HepG2 (cell line): ENCODE measurements around the gene DYDC2. TPM values are rescaled to one million over a fixed set of nuclear protein-coding genes. Genes with fewer than 3 reads are reported as not detected.
A peak's percentile ranks its signal among the peaks of the same experiment; 100 is the strongest.

Experiments used
- BCL3 ChIP-seq: sonication (generic); formaldehyde crosslinking; IDR thresholded peaks from 2 replicates; pipeline ENCODE4 v1.5.1; 2020; ENCODE audit warnings: mild to moderate bottlenecking, missing genetic modification reagents, moderate library complexity
- BRD4 ChIP-seq: sonication (generic); formaldehyde crosslinking; IDR thresholded peaks from 2 replicates; pipeline ENCODE4 v1.4.0; 2020; ENCODE audit warnings: missing genetic modification reagents
- CEBPG ChIP-seq: IDR thresholded peaks from 2 replicates; pipeline ENCODE4 v1.6.1; 2016
- HIC2 ChIP-seq: sonication (generic); formaldehyde crosslinking; IDR thresholded peaks from 2 replicates; pipeline ENCODE4 v1.9.0; 2022; ENCODE audit warnings: low read depth, missing genetic modification reagents
- KDM3A ChIP-seq: IDR thresholded peaks from 2 replicates; pipeline ENCODE4 v1.6.1; 2018; ENCODE audit warnings: low read depth, missing compliant biosample characterization
- KDM4B ChIP-seq: sonication (generic); formaldehyde crosslinking; IDR thresholded peaks from 2 replicates; pipeline ENCODE4 v1.4.0; 2020; ENCODE audit warnings: missing genetic modification reagents
- PLSCR1 ChIP-seq: sonication (generic); formaldehyde crosslinking; IDR thresholded peaks from 2 replicates; pipeline ENCODE4 v1.5.0; 2020; ENCODE audit warnings: missing genetic modification reagents, mild to moderate bottlenecking, borderline replicate concordance
- POLR2AphosphoS2 ChIP-seq: IDR thresholded peaks from 2 replicates; pipeline ENCODE4 v1.6.1; 2011; ENCODE audit warnings: low read depth, low read length, improper control_type of control experiment
- PRPF4 ChIP-seq: fragments of 200-400 bp; formaldehyde crosslinking; IDR thresholded peaks from 2 replicates; pipeline ENCODE4 v1.6.1; 2016; ENCODE audit warnings: low read length, low read depth; ENCODE audit not compliant: poor library complexity, severe bottlenecking
- TRAFD1 ChIP-seq: sonication (generic); formaldehyde crosslinking; IDR thresholded peaks from 2 replicates; pipeline ENCODE4 v1.5.1; 2020; ENCODE audit warnings: missing genetic modification reagents, mild to moderate bottlenecking, borderline replicate concordance
- ZHX2 ChIP-seq, 2 experiments: sonication (generic) in 1 of 2; formaldehyde crosslinking in 1 of 2; IDR thresholded peaks; 2 replicates each; pipeline versions ENCODE4 v1.6.1 to v1.9.0; 2014 to 2022; ENCODE audit warnings: antibody characterized with exemption in 1 of 2, borderline replicate concordance in 1 of 2, inconsistent platforms in 1 of 2, low read depth in 1 of 2, missing genetic modification reagents in 1 of 2
- ZKSCAN1 ChIP-seq: fragments of 150-350 bp; IDR thresholded peaks from 2 replicates; pipeline ENCODE4 v1.6.1; 2014; ENCODE audit warnings: low read length
- ZNF260 ChIP-seq: sonication (generic); formaldehyde crosslinking; IDR thresholded peaks from 2 replicates; pipeline ENCODE4 v1.4.0; 2020; ENCODE audit warnings: missing genetic modification reagents, low read depth, mild to moderate bottlenecking, borderline replicate concordance
- ZNF264 ChIP-seq: sonication (generic); formaldehyde crosslinking; IDR thresholded peaks from 2 replicates; pipeline ENCODE4 v1.4.0; 2020; ENCODE audit warnings: missing genetic modification reagents
- ZNF343 ChIP-seq: sonication (generic); formaldehyde crosslinking; IDR thresholded peaks from 2 replicates; pipeline ENCODE4 v1.4.0; 2020; ENCODE audit warnings: mild to moderate bottlenecking, missing genetic modification reagents
- ZNF605 ChIP-seq: sonication (generic); formaldehyde crosslinking; IDR thresholded peaks from 2 replicates; pipeline ENCODE4 v1.8.0; 2022; ENCODE audit warnings: mild to moderate bottlenecking, missing genetic modification reagents
- polyA plus RNA-seq, 8 experiments: library from polyadenylated mRNA; depleted of rRNA in 3 of 8; stranded (reverse) in 7 of 8; unstranded in 1 of 8; fragments of >200 nt; fragmentation: Illumina TruSeq in 4 of 8; extraction: Trizol in 4 of 8; gene quantifications; 2 replicates each; pipeline versions ENCODE4 v1.2.1 to v1.2.3, GENCODE V29; 2011 to 2016; ENCODE audit warnings: low read depth in 4 of 8, missing spikeins in 1 of 8, mixed read lengths in 1 of 8; ENCODE audit not compliant: insufficient read depth in 1 of 8
- total RNA-seq, 5 experiments: library from RNA; depleted of rRNA; stranded (reverse); fragments of >200 nt; fragmentation: Illumina TruSeq; extraction: Trizol; gene quantifications; 2 replicates each; pipeline ENCODE4 v1.2.3, GENCODE V29; 2016; ENCODE audit warnings: low read depth in 1 of 5

Gene DYDC2
- total and polyA plus RNA-seq, 2 of the 13 experiments (the other 11 are each of a cell fraction or from before 2014, with no cell fraction given): 0.98 to 2.3 TPM

GRCh38 chr10:80408242-80409101, 51.9 kb downstream of the DYDC2 start, which contains the start of gene PRXL2A (continued):
- TF ChIP-seq HIC2 (no peak; the same call in 1 of the 2 replicates), ZNF260 (CRISPR knock-in tag) (no peak), KDM3A (CRISPR knock-in tag) (no peak; the same call in 1 of the 2 replicates), PLSCR1 (CRISPR knock-in tag) (no peak), POLR2AphosphoS2 (no peak), ZKSCAN1 (no peak), CEBPG (CRISPR knock-in tag) (peak; percentile 49; the same call in 1 of the 2 replicates), ZNF264 (no peak; the same call in 1 of the 2 replicates), ZHX2 (IDR thresholded peaks at IDR 0.05; ENCODE audit: low read depth) (no peak), ZHX2 (CRISPR knock-in tag; IDR thresholded peaks at IDR 0.05; ENCODE audit: borderline replicate concordance) (peak; percentile 30; the same call in 1 of the 2 replicates), PRPF4 (no peak), BRD4 (CRISPR knock-in tag) (peak; percentile 89), TRAFD1 (CRISPR knock-in tag) (no peak), KDM4B (CRISPR knock-in tag) (no peak), ZNF343 (CRISPR knock-in tag) (peak; percentile 58; the same call in 1 of the 2 replicates), BCL3 (CRISPR knock-in tag) (peak; percentile 88), ZNF605 (CRISPR knock-in tag) (no peak)
